ENCODE measurements around the gene PTHLH.

DNA sequence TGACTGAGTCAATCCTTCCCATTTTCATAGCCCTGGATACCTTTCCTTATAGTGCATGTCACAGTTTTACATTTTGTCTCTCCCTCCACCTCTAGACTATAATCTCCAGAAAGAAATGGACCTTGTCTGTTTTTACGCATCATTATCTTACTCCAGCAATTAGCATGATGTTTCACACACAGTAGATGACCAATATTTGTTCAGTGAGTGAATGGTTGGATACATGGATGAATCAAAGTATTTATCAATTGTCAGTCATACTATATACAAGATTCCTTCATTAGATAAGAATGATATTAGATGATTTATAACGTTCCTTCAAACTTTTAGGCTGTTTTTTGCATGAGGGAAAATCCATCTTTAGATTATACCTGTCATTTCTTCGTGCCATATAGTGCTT lies 61.1 kb downstream of the PTHLH start:
- TF ChIP-seq, protein P1, sequence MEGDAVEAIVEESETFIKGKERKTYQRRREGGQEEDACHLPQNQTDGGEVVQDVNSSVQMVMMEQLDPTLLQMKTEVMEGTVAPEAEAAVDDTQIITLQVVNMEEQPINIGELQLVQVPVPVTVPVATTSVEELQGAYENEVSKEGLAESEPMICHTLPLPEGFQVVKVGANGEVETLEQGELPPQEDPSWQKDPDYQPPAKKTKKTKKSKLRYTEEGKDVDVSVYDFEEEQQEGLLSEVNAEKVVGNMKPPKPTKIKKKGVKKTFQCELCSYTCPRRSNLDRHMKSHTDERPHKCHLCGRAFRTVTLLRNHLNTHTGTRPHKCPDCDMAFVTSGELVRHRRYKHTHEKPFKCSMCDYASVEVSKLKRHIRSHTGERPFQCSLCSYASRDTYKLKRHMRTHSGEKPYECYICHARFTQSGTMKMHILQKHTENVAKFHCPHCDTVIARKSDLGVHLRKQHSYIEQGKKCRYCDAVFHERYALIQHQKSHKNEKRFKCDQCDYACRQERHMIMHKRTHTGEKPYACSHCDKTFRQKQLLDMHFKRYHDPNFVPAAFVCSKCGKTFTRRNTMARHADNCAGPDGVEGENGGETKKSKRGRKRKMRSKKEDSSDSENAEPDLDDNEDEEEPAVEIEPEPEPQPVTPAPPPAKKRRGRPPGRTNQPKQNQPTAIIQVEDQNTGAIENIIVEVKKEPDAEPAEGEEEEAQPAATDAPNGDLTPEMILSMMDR (IDR thresholded peaks at IDR 0.05): no peak
- TF ChIP-seq POLR2AphosphoS5 (IDR thresholded peaks at IDR 0.05): no peak
